ENCODE results near the gene LRRC4C. TPM values are rescaled to one million over a fixed set of nuclear protein-coding genes. Genes with fewer than 3 reads are reported as not detected.

Gene LRRC4C
- total and polyA plus RNA-seq, 2 donors (not counting 1 experiment from before 2014, with no cell fraction given): under 0.01 to 0.02 TPM

DNA sequence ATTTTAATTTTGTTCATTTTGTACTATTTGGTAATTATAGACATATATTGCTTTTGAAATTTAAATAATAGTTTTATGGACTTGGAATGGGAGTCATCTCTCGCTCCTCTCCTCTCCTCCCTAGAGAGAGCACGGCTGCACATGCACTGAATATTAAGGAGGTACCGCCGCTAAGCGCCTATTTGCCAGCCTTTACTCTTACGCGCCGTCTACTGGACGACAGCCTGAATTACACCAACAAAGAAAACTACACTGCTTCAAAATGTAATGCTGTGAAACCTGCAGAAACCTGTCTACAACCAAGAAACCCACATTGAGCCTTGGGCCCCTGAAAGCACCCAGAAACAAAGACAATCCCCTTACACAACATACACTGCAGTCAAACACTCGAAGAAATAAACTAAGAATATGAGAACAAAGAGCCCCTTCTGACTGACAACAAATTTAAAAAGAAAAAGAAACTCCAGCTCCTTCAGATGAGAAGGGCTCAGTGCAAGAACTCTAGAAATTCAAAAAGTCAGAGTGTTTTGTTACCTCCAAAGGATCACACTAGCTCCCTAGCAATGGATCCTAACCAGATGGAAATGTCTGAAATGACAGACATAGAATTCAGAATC is 737.2 kb downstream of the LRRC4C start:
- DNase-seq (ENCODE audit: low read depth in 2 of 2): peak; percentile 3 to 12
- TF ChIP-seq, protein P1, sequence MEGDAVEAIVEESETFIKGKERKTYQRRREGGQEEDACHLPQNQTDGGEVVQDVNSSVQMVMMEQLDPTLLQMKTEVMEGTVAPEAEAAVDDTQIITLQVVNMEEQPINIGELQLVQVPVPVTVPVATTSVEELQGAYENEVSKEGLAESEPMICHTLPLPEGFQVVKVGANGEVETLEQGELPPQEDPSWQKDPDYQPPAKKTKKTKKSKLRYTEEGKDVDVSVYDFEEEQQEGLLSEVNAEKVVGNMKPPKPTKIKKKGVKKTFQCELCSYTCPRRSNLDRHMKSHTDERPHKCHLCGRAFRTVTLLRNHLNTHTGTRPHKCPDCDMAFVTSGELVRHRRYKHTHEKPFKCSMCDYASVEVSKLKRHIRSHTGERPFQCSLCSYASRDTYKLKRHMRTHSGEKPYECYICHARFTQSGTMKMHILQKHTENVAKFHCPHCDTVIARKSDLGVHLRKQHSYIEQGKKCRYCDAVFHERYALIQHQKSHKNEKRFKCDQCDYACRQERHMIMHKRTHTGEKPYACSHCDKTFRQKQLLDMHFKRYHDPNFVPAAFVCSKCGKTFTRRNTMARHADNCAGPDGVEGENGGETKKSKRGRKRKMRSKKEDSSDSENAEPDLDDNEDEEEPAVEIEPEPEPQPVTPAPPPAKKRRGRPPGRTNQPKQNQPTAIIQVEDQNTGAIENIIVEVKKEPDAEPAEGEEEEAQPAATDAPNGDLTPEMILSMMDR (conservative IDR thresholded peaks at IDR 0.05 in 1 of 2, IDR thresholded peaks at IDR 0.05 in 1 of 2; ENCODE audit: low read depth in 1 of 2, low read length in 2 of 2): peak; percentile 33 to 47
- TF ChIP-seq EZH2 (IDR thresholded peaks at IDR 0.05; ENCODE audit: low read length, missing control alignments): no peak
- H3K27ac ChIP-seq (ENCODE audit: insufficient read depth, low read length): no peak overlapping the region
- no peaks in the 10 kb centered on the region for H3K36me3 ChIP-seq (ENCODE audit: control insufficient read depth, insufficient read depth, low read length)
- H4K20me1 ChIP-seq (ENCODE audit: control insufficient read depth, extremely low read depth, insufficient read depth, low read length): no peaks in the 10 kb centered on the region
- H3K27me3 ChIP-seq (ENCODE audit: control insufficient read depth, insufficient read depth, low read length): no peaks in the 10 kb centered on the region
- no peak overlapping the region for H2AFZ ChIP-seq (ENCODE audit: low read length)
- H3K9ac ChIP-seq (ENCODE audit: insufficient read depth, low read length): no peak overlapping the region
- no peak overlapping the region for H3K4me3 ChIP-seq (replicated peaks in 1 of 4; ENCODE audit: control extremely low read depth in 1 of 4, insufficient read depth in 1 of 4, low read depth in 3 of 4, low read length in 4 of 4)
- no peaks in the 10 kb centered on the region for H3K4me1 ChIP-seq (ENCODE audit: control insufficient read depth, extremely low read depth, insufficient read depth, low read length)
- no peaks in the 10 kb centered on the region for H3K79me2 ChIP-seq (ENCODE audit: control insufficient read depth, insufficient read depth, low read length)
- H3K9me3 ChIP-seq (ENCODE audit: control insufficient read depth, insufficient read depth, low read depth, low read length): no peaks in the 10 kb centered on the region
- H3K4me2 ChIP-seq (ENCODE audit: extremely low read depth, insufficient read depth, low read length): no peak overlapping the region

DNA sequence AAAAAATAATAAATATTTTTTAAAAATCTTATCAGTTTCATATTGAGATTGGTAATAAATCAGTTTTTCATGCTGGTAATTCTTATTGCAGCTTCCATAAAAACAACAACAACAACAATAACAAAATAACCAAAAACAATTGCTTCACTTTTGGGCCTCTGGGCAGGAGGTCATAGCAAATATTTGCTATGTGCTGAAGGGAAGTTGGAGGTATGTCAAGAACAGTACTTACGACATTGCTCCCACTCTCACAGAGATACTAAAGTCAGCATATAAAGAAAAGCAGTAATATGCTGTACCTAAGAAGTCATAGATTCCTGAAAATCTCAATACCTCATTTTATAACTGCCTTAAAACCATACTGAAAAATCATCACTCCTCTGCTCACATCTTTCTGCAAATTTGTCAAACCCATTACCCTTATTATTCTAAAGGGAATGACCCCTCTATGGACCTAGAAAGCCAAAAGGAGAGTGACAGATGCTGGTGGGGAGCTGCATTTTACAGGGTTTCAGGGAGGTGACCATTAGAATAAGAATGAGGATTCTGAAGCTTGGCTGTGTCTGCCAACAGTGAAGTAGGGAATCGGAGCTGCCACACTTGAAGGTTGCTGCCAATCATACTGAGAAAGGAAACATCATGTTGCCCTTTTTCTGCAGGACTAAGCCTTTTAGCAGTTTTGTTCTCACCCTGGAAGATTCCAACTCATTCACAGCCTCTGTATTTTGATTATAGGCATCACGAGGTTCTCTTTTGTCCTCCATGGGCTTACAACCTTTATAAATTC is 742.9 kb downstream of the LRRC4C start:
- DNase-seq (ENCODE audit: low read depth in 2 of 2): no peak
- no peak for TF ChIP-seq EZH2 (IDR thresholded peaks at IDR 0.05; ENCODE audit: low read length, missing control alignments)
- TF ChIP-seq, protein P1 (conservative IDR thresholded peaks at IDR 0.05 in 1 of 2, IDR thresholded peaks at IDR 0.05 in 1 of 2; ENCODE audit: low read depth in 1 of 2, low read length in 2 of 2): no peak
- Histone ChIP-seq H2AFZ (ENCODE audit: low read length) (no peak overlapping the region), H3K9me3 (ENCODE audit: control insufficient read depth, insufficient read depth, low read depth, low read length) (no peaks in the 10 kb centered on the region), H3K4me1 (ENCODE audit: control insufficient read depth, extremely low read depth, insufficient read depth, low read length) (no peaks in the 10 kb centered on the region), H3K9ac (ENCODE audit: insufficient read depth, low read length) (no peak overlapping the region), H3K79me2 (ENCODE audit: control insufficient read depth, insufficient read depth, low read length) (no peaks in the 10 kb centered on the region), H4K20me1 (ENCODE audit: control insufficient read depth, extremely low read depth, insufficient read depth, low read length) (no peaks in the 10 kb centered on the region), H3K36me3 (ENCODE audit: control insufficient read depth, insufficient read depth, low read length) (no peaks in the 10 kb centered on the region), H3K27ac (ENCODE audit: insufficient read depth, low read length) (no peak overlapping the region), H3K4me3 (replicated peaks in 1 of 4; ENCODE audit: control extremely low read depth in 1 of 4, insufficient read depth in 1 of 4, low read depth in 3 of 4, low read length in 4 of 4) (no peak overlapping the region), H3K27me3 (ENCODE audit: control insufficient read depth, insufficient read depth, low read length) (no peaks in the 10 kb centered on the region), H3K4me2 (ENCODE audit: extremely low read depth, insufficient read depth, low read length) (no peak overlapping the region)

DNA sequence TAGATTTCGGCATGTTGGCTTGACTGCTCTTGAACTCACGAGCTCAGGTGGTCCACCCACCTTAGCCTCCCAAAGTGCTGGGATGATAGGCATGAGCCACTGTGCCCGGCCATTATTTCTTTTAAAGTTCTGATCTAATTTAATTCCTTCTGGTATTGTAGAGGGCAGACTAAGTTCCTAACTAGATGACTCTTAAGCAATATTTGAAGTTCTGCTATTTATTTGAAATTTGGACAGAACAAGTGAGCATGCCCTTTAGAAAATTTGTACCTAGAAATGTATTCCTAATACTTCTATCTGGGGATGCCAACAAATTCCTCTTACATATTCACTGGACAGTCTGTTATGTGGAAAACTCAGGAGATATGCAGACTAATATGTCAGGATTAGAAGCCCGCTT is 746.4 kb downstream of the LRRC4C start:
- H3K4me2 ChIP-seq (ENCODE audit: extremely low read depth, insufficient read depth, low read length): no peak overlapping the region
- no peaks in the 10 kb centered on the region for H3K36me3 ChIP-seq (ENCODE audit: control insufficient read depth, insufficient read depth, low read length)
- no peaks in the 10 kb centered on the region for H3K79me2 ChIP-seq (ENCODE audit: control insufficient read depth, insufficient read depth, low read length)
- H4K20me1 ChIP-seq (ENCODE audit: control insufficient read depth, extremely low read depth, insufficient read depth, low read length): no peaks in the 10 kb centered on the region
- no peak overlapping the region for H3K27ac ChIP-seq (ENCODE audit: insufficient read depth, low read length)
- H3K4me3 ChIP-seq (replicated peaks in 1 of 4; ENCODE audit: control extremely low read depth in 1 of 4, insufficient read depth in 1 of 4, low read depth in 3 of 4, low read length in 4 of 4): no peak overlapping the region
- TF ChIP-seq EZH2 (IDR thresholded peaks at IDR 0.05; ENCODE audit: low read length, missing control alignments): no peak
- no peaks in the 10 kb centered on the region for H3K4me1 ChIP-seq (ENCODE audit: control insufficient read depth, extremely low read depth, insufficient read depth, low read length)
- no peaks in the 10 kb centered on the region for H3K9me3 ChIP-seq (ENCODE audit: control insufficient read depth, insufficient read depth, low read depth, low read length)
- no peaks in the 10 kb centered on the region for H3K27me3 ChIP-seq (ENCODE audit: control insufficient read depth, insufficient read depth, low read length)
- DNase-seq (ENCODE audit: low read depth in 2 of 2): no peak
- no peak overlapping the region for H2AFZ ChIP-seq (ENCODE audit: low read length)
- no peak overlapping the region for H3K9ac ChIP-seq (ENCODE audit: insufficient read depth, low read length)

Measured in fibroblast of lung (primary cell).